Cardiac muscle cell (in vitro differentiated cells and primary cell): ENCODE measurements around the gene SRRT. TPM values are rescaled to one million over a fixed set of nuclear protein-coding genes. Genes with fewer than 3 reads are reported as not detected.

ENCODE experiments used
- DNase-seq, 2 donors: peaks; one replicate each; pipeline versions ENCODE4 v3.0.0 to v3.0.0-alpha.2; 2010 to 2017; ENCODE audit warnings: low read depth in 1 of 2, low spot score in 1 of 2
- H3K27ac ChIP-seq: fragments of 200-600 bp; sonication (generic); 2 replicates; pipeline ENCODE4 v1.5.1; 2016
- H3K27me3 ChIP-seq: fragments of 200-600 bp; sonication (generic); 2 replicates; pipeline ENCODE4 v1.6.0; 2016; ENCODE audit warnings: control low read depth
- H3K36me3 ChIP-seq: fragments of 200-600 bp; sonication (generic); 2 replicates; pipeline ENCODE4 v1.5.1; 2016; ENCODE audit warnings: control low read depth
- H3K4me1 ChIP-seq: fragments of 200-600 bp; sonication (generic); 2 replicates; pipeline ENCODE4 v1.8.1; 2017; ENCODE audit warnings: low read depth, mild to moderate bottlenecking, mixed run types
- H3K4me3 ChIP-seq: fragments of 200-600 bp; sonication (generic); 2 replicates; pipeline ENCODE4 v1.5.1; 2016; ENCODE audit warnings: mild to moderate bottlenecking
- H3K9me3 ChIP-seq: fragments of 200-600 bp; sonication (generic); 2 replicates; pipeline ENCODE4 v1.5.1; 2017; ENCODE audit warnings: low read depth, mild to moderate bottlenecking, control low read depth
- CTCF ChIP-seq: IDR thresholded peaks from 2 replicates; pipeline ENCODE4 v1.5.1; 2012; ENCODE audit warnings: low read depth, mild to moderate bottlenecking, low read length
- polyA plus RNA-seq: library from polyadenylated mRNA; unstranded; fragments of >200 nt; fragmentation: Nextera tagmentation; extraction: Ambion mirVana; gene quantifications from 2 replicates; pipeline ENCODE4 v1.2.1, GENCODE V29; 2016
- total RNA-seq: library from RNA; depleted of rRNA; stranded (reverse); fragments of >200 nt; gene quantifications from 2 replicates; pipeline ENCODE4 v1.2.3, GENCODE V29; 2016

SRRT gene
- total and polyA plus RNA-seq, 2 experiments from 2014 or later: 78.6 to 148 TPM

DNA sequence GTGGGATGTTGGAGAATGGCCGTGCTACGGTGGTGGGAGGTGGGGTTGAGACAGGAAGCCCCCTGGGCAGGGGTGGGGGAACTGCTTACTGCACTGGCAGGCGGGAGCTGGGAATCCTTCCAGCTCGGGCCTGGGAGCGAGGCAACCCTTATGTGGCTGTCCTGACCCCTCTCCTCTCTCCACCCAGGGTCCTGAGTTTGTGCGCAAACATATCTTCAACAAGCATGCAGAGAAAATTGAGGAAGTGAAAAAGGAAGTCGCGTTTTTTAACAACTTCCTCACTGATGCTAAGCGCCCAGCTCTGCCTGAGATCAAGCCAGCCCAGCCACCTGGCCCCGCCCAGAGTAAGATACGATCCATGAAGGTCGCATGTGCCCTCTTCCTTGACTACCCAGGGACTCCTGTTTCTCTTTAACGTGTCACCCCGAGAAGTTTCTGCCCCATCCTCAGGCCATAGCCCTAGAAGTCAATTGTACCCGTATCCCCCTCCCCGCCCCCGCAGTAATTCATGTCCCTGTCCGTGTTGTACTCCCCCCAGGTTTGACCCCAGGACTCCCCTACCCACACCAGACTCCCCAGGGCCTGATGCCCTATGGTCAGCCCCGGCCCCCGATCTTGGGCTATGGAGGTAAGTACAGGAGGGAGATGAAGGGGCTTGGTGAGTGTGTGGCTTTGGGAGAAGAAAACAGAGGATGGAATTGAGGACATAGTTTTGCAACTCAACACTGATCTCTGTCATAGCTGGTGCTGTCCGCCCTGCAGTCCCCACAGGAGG, 12.8 kb downstream of the SRRT start:
- Histone ChIP-seq H3K27me3 (no peaks in the 10 kb centered on the region), H3K4me1 (peaks cover 22% of the 10 kb centered on the region), H3K27ac (peak overlapping the region; percentile 2), H3K4me3 (no peak overlapping the region), H3K36me3 (peaks cover 48% of the 10 kb centered on the region), H3K9me3 (no peaks in the 10 kb centered on the region)
- TF ChIP-seq CTCF: no peak
- DNase-seq: no peak

GRCh38 chr7:100888291-100888987, 13.5 kb downstream of the SRRT start:
- no peaks in the 10 kb centered on the region for H3K27me3 ChIP-seq
- TF ChIP-seq CTCF: no peak
- H3K4me3 ChIP-seq: peak overlapping the region; percentile 54
- peaks cover 22% of the 10 kb centered on the region for H3K4me1 ChIP-seq
- H3K36me3 ChIP-seq: peaks cover 44% of the 10 kb centered on the region
- H3K9me3 ChIP-seq: no peaks in the 10 kb centered on the region
- H3K27ac ChIP-seq: peak overlapping the region; percentile 93
- no peak for DNase-seq

- H3K4me3 ChIP-seq: peak within 1 kb of the TSS; percentile 54
- peak in 1 of 2 donors; percentile 80 for DNase-seq
- peaks cover 36% of the 10 kb centered on the region for H3K36me3 ChIP-seq
- no peaks in the 10 kb centered on the region for H3K27me3 ChIP-seq
- TF ChIP-seq CTCF: no peak
- H3K4me1 ChIP-seq: peaks cover 15% of the 10 kb centered on the region
- peak within 1 kb of the TSS; percentile 93 for H3K27ac ChIP-seq
- H3K9me3 ChIP-seq: no peaks in the 10 kb centered on the region
These were observed 14.3 kb downstream of the SRRT start, which contains the start of gene UFSP1 for GRCh38 chr7:100888988-100889750. Gene UFSP1, minus strand, starts transcription at chr7:100889715. Its CDS starts 444 bp downstream, at chr7:100889271.

GRCh38 chr7:100890653-100891567, 16.0 kb downstream of the SRRT start:
- Histone ChIP-seq H3K27me3 (peaks cover 5% of the 10 kb centered on the region), H3K27ac (peak overlapping the region; percentile 93), H3K4me1 (peaks cover 13% of the 10 kb centered on the region), H3K9me3 (no peaks in the 10 kb centered on the region), H3K36me3 (peaks cover 28% of the 10 kb centered on the region), H3K4me3 (peak overlapping the region; percentile 54)
- DNase-seq: peak in 1 of 2 donors; percentile 30
- TF ChIP-seq CTCF: no peak
